HG02623 (cell line): Measurements from ENCODE around the gene RNGTT.

Experiments used
- ATAC-seq: cut with Tn5 transposase; IDR thresholded peaks from one replicate; pipeline ENCODE4 v1.9.1; 2021; ENCODE audit warnings: moderate library complexity; ENCODE audit not compliant: unreplicated experiment

The RNGTT gene

DNA sequence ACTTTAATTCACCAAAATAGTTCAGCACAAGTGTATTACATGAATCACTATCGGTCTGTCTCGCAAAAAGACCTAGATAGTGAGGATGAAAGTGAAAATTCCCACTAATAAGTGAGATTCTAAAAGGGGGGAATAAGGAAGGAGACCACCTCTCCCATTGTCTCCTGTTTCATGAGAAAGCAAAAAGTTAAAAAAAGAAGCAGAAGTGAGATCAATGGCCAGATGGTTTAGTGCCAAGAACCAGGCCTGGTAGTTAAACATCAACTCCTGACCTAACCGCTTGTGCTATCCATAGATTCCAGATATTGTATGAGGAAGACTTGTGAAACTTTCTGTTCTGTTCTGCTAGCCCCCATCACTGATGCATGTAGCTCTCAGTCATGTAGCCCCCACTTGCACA, 293.0 kb downstream of the RNGTT start:
- no peak for ATAC-seq

DNA sequence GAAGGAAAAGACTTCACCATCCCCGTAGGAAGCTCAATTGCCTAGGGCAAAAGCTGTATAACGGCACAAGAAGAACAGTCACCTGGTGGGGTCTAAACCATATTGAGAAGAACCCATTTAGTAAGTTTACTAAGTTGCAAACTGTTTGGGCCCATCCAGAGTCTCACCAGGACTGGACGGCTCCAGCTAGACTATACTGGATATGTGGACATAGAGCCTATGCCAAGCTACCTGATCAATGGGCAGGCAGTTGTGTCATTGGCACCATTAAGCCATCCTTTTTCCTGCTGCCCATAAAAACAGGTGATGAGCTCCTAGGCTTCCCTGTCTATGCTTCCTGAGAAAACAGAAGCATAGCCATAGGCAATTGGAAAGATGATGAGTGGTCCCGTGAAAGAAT, 293.9 kb downstream of the RNGTT start:
- no peak for ATAC-seq

DNA sequence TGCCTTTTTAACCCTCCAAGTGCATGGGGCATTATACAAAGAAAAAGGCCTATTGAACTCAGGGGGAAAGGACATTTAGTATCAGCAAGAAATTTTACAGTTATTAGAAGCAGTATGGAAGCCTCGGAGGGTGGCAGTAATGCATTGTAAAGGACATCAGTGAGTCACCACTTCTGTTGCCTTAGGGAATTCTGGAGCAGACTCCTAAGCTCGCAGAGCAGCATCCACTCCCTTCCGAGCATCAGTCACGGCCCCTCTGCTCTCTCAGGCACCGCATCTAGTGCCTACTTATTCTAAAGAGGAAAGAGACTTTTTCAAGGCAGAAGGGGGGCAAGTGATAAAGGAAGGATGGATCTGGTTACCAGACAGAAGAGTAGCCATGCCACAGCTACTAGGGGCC, 296.5 kb downstream of the RNGTT start:
- ATAC-seq, result no peak

DNA sequence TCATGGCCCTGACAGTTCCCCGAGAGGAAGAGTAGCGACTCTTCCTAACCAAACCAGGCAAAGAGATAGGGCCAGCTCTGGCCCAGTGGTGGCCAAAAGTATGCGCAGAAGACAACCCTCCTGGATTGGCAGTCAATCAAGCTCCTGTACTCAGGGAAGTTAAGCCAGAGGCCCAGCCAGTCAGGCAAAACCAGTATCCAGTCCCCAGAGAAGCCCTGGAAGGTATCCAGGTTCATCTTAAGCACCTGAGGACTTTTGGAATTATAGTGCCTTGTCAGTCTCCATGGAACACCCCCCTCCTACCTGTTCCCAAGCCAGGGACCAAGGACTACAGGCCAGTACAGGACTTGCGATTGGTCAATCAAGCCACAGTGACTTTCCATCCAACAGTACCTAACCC, 298.3 kb downstream of the RNGTT start:
- ATAC-seq, result no peak

DNA sequence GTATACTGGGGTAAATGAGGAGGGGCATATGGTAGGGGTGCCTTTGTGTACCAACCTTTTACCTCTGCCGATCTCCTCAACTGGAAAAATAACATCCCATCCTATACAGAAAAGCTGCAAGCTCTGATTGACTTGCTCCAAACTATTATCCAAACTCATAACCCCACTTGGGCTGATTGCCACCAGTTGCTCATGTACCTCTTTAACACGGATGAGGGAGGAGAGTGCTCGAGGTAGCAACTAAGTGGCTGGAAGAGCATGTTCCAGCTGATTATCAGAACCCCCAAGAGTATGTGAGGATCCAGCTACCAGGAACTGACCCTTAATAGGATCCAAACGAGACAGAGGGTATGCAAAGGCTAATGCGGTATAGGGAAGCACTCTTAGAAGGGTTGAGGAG, 299.6 kb downstream of the RNGTT start:
- ATAC-seq, result no peak

DNA sequence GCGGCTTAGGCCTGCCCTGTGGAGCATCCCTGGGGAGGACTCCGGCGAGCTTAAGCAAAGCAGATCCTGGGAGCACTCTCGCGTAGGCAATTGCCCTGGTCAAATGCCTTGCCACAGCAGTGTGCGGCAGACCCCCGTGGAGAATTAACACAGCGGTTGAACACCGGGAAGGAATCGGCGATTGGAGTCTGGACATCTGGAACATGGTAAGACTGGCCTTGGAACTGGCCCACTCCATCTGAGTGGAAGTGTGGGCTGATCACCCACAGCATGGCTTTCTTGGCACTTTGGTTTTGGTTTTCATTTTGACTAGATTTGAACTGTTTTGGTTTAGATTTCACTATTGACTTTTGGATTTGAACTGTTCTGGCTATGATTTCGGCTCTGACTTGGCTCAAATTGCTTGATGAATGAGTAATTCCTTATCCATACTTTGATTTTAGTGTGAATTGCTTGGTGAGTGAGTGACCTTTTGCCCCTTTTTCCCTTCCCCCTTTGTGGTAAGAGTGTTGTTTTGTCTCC, 300.7 kb downstream of the RNGTT start:
- no peak for ATAC-seq

DNA sequence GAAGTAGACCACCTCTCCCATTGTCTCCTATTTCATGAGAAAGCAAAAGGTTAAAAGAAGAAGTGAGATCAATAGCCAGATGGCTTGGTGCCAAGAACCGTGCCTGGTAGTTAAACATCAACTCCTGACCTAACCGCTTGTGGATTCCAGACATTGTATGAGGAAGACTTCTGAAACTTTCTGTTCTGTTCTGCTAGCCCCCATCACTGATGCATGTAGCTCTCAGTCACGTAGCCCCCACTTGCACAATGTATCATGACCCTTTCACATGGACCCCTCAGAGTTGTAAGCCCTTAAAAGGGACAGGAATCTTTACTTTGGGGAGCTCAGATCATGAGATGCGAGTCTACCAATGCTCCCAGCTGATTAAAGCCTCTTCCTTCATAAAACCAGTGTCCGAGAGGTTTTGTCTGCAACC, 301.2 kb downstream of the RNGTT start:
- no peak for ATAC-seq

DNA sequence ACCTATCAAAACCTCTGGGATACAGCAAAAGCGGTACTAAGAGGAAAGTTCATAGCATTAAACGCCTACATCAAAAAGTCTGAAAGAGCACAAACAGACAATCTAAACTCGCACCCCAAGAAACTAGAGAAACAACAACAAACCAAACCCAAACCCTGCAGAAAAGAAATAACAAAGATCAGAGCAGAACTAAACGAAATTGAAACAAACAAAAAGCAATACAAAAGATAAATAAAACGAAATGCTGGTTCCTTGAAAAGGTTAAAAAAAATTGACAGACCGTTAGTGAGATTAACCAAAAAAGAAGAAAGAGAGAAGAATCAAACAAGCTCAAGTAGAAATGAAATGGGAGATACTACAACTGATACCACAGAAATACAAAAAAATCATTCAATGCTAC, 302.3 kb downstream of the RNGTT start:
- ATAC-seq, result no peak

DNA sequence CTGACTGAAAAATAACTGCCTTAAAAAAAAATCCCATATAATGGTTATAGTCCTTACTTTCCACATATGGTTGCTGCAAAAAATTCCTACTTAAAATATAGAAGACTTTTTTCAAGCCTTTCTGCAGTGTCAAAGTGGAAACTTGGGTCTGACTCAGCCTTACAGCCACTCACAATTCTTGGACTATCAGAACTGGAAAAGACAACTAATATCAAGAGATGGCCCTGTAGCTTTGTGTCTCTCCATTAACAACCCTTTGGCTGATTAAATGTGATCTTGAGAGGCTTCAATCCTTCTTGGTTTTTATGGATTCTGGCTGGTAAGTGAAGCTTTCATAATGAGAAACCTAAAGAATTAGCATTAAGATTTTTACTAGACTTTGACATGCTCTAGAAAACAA, 307.8 kb downstream of the RNGTT start:
- ATAC-seq, result no peak

DNA sequence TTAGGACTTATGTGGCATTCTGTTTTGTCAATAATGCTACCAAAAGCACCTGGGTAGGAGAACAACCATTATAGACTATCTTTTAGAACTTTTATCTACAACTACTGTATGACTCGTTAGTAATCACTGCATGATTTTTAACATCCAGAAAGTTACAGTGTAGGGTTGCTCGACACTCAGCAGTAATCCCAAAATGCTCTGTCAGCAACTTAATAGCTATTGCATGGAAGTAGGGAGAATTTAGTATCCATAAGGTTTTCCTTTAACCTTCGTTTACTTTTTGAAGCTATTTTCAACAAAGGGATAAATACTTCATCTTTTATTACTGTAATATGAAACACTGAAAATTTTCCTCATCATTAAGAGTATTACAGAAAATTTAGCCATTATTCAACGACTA, 309.5 kb downstream of the RNGTT start:
- ATAC-seq, result no peak

DNA sequence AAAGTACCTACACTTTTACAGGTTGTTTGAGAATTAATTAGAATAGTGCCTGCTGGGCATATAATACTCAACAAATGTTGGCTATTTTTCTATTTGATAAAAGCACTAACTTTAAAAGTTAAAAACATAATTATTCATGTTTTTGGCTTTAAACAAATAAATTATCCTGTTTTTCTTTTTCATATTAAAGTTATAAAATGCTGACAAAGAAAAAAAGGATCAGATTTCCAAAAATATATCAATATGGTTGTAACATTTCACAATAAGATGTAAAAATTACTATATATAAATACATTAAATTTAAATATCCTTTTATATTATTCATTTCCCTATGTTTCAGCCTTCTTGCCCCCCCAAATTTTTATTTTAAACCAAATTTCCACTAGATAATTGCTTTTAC, 312.0 kb downstream of the RNGTT start:
- ATAC-seq, result no peak

DNA sequence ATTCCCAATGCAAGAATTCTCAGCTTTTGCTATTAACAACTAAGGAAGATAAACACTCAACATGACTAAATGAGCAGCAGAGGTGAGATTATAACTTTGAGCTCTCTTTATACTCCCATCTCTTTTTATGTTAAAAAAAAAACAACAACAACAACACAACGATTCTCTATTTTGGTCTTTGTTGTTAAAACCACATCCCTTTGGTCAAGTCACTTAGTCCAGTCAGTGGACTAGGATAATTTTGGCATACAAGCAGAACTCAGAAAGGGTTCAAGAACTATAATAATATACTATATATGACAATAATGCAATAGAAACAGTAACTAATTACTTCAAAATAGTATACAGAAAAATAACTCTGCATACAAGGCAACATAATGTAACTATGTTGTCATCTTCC, 312.4 kb downstream of the RNGTT start:
- ATAC-seq, result no peak

DNA sequence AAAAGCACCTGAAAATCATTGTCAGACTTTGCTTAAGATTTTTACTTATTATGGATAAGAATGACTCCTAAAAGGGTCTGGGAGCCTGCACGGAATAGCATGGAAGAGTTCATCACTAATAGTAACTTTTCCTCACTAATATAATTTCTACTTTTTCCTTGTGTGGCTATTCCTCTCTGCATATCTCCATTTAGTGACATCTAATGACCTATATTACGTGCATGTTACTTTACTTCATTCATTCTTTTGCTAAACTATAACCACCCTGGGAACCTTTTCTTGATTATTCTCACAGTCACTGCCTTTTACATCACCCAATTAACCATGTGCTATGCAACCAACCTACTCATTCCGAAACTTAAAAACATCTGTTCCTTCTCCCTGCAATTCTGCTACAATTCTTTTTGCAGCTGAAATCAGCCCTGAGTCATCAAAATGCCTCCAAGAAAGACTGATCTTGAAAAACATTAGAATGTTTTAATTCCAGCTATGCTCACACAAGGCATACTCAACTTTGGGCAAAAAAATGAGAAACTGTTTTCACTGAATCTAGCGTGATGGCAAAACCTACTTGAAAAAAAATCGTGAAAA, 313.3 kb downstream of the RNGTT start:
- ATAC-seq, result peak; percentile 94

DNA sequence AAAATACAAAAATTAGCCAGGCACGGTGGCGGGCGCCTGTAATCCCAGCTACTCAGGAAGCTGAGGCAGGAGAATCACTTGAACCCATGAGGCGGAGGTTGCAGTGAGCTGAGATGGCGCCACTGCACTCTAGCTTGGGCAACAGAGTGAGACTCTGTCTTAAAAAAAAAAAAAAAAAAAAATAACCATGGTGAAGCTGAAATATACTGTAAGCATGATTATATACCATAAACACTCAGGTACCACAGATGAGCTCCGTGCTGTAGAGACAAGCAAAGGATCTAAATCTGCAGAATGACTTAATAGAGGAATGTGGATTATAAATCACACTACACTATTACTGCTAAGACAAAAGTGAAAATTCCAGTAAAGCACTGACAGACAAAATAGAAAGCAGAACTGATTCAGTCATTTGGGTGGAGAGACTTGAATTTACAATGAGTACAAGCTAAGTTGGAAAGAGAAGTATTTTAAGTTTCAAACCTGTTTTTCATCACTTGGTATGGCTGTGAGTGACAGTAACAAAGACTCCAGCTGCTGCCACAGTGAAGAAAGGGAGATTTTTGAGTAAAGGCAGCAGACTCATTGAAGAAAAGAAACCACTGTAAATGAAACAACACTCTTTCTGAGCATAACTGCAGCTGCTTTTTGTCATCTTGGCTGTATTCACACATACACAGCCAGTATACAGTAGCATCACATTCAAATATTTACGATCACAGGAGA, 322.1 kb downstream of the RNGTT start:
- ATAC-seq, result peak; percentile 94

DNA sequence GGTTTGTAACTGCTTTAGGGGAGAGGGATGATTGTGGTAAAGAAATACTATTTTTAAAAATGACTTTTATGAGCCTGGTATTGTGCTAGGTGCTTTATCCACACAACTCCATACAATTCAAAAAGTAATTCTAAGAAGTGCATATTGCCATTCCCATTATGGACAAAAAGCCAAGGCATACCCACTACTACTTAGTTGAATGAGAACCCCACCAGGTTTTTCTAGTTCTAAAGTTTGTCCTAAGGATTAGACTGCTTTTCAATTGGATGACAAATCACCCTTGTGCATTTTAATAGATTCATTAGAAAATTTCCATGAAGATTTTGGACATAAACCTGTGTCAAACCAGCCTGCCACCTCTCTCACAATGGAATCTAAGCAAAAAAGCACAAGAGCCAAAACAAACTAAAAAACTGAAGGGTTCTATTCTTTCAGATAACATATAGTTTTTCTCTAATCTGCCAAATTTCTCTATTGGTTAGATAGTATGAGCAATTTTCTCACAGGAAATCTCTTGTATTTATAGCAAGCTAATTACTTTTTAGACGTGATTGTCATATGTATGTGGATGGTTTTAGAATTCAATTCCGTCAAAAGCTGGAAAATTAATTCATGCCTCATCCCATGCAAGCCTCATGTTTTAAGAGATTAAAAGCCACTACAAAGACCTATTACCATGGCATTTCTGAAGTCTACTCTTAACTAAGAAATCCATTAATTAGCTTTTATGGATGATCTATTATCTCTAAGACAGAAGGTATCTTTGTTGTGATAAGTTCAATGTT, 325.5 kb downstream of the RNGTT start:
- ATAC-seq, result no peak

DNA sequence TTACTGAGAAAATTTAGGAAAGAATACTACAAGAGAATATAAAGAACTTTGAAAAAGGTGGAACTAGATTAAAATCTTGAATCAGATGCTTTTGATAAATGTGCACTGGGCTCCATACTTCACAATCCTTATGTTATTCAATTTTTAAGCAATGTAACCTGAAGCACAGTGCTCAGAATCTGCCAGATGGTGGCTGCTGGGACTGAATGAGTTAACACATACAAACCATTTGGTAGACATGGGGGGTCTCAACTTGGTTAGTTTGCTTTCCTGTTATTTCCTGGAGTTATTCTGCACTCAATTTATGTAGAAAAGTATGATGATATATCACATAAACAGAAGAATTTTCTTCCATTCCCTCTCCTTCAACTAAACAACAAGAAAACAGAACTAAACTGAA, 326.5 kb downstream of the RNGTT start:
- ATAC-seq, result no peak

DNA sequence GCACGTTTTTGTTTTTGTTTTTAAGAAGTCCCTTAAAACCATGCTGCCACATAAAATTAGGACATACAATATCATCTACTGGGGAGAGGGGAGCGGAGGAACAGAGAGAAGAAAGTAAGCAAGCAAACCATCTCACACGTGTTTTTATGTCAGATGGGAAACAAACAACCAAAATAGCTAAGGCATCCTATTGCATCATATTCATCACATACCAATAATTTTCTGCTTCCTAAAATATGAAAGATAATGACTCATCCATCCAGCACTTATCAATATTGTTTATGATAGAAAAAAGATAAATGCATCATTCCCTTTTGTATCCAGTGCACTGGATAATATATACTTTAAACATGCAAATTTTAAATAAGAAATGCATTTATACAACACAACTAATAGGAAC, 329.6 kb downstream of the RNGTT start:
- ATAC-seq, result no peak

DNA sequence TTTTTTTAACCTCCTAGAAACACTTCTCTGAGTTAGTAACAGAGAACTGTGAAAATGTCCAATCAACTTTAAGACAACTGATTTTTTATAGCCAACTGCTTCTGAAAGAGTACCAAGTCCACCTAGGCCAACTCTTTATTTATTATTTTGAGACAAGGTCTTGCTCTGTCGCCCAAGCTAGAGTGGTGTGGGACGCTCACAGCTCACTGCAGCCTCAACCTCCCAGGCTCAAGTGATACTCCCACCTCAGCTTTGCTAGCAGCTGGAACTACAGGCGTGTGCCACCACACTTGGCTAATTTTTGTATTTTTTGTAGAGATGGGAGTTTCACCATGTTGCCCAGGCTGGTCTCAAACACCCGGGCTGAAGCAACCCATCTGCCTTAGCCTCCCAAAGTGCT, 331.6 kb downstream of the RNGTT start:
- ATAC-seq, result no peak

DNA sequence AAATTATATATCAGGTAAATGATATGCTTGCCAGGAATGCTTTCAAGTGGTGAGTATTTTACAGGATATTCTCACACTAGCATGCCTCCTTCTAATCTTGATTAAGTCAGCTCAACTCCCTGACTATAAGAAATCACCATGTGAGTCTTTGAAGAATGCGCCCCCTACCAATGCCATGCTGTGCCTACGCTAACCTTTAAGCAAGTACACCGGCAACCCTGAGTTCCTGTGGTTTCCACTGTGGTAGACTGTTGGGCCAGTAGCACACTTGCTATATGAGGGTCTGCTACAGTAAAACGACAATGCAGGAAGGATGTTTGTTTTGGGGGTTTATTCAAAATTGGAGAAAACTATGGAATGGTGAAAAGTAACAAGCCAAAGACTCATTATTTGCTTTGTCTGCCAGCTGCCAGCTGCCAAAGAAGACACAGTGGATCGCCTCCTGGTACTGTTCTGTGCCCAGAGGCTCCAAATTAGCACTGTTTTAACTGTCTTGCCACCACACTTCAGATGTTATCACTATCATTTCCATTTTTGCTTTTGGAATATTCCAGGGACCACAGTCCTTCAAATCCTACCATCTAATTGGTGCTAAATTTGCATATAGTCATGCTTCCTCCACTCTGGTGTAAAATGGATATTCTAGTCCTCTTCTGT, 333.5 kb downstream of the RNGTT start:
- ATAC-seq, result no peak

DNA sequence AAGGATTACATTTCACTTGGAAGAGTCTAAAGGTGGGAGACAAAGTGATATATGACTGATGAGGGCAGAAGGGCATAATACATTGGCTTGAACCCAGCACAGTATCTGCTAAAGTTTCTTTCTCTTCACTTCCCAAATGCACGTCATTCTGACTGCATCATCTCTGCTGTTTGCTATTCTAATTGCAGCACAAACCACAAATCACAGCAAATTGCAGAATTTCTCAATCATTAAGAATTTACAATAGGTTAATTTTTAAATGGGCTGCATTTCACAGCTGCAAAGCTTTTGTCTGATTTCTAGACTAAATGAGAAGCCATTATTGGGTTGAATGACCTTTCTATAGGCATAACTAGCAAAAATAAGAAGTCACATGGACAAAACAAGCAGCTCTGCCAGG, 337.0 kb downstream of the RNGTT start:
- no peak for ATAC-seq

DNA sequence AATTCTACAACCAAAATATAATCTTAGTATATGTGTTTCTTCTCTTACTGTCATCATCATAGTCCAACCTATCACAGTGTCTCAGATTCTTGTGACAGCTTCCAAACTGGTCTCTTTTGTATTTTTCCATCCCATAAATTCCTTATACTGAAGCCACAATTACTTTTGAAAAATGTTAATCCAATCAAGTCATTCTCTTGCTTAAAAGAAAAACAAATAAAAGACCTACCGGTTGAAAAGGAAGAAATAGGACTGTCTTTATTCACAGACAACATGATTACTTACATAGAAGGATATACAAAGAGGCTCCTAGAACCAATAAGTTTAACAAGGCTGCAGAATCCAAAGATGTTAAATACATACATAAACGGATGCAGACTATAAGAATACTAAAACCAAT, 339.9 kb downstream of the RNGTT start:
- no peak for ATAC-seq

DNA sequence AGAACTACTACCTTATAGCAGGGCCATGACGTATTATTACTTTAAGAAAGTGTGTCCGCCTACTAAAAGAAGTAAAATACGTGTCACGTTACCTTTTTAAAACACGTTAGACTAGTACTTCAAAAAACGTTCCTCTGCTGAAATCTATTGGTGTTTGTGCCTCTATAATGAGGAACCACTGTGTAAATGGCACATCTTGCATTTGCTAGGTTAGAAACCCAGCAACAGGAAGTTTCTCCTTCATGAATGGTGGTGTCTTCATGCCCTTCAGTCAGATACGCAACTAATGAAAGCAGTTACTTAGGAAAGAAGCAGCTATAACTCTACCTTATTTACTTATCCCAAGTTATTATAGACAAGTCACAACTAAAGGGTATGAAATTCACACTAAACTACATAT, 343.5 kb downstream of the RNGTT start:
- ATAC-seq, result no peak
